Esophagus mucosa (tissue), 1 donor: Measurements from ENCODE around the gene DCLK3. TPM values are rescaled to one million over a fixed set of nuclear protein-coding genes. Genes with fewer than 3 reads are reported as not detected.

Experiments used
- ATAC-seq: fragments of 200-7000 bp; cut with Tn5 transposase; one replicate; pipeline ENCODE4 v1.9.1; 2020
- total RNA-seq: library from RNA; stranded (reverse); gene quantifications from one replicate; pipeline ENCODE4 v1.2.4, GENCODE V29; 2023
- donor health status: DM: yes; HTN: yes; CAD: no.

Gene DCLK3
- total RNA-seq, 1 donor from 2014 or later = 0.04 TPM

GRCh38 chr3:36663666-36664291 is 100.6 kb downstream of the DCLK3 start:
- no peak for ATAC-seq

GRCh38 chr3:36662626-36663025 is 101.7 kb downstream of the DCLK3 start:
- no peak for ATAC-seq

Other genes with a start within 250 kb of the DCLK3 start
- 4.3 TPM for gene TRANK1, start 180.5 kb upstream of the DCLK3 start, total RNA-seq
- gene EPM2AIP1, start 228.6 kb upstream of the DCLK3 start, total RNA-seq = 8.5 TPM
- 17.0 TPM for gene MLH1, start 229.0 kb upstream of the DCLK3 start, total RNA-seq